PFSK-1 (cell line): Measurements from ENCODE around the gene KPNA2.
A peak's percentile ranks its signal among the peaks of the same experiment; 100 is the strongest.

Source experiments
- FOXP2 ChIP-seq: optimal IDR thresholded peaks from 2 replicates; pipeline ENCODE3; 2011; ENCODE audit warnings: borderline replicate concordance, control low read depth, inconsistent platforms; ENCODE audit not compliant: insufficient read depth; ENCODE audit errors: extremely low read length, extremely low read depth
- POLR2AphosphoS5 ChIP-seq: IDR thresholded peaks from 2 replicates; pipeline ENCODE4 v1.6.1; 2012; ENCODE audit warnings: low read depth, mild to moderate bottlenecking, control low read depth, low read length, moderate library complexity
- SIN3A ChIP-seq: IDR thresholded peaks from 2 replicates; pipeline ENCODE4 v1.6.1; 2012; ENCODE audit warnings: mild to moderate bottlenecking, low read length, moderate library complexity, borderline replicate concordance; ENCODE audit not compliant: insufficient read depth
- TAF1 ChIP-seq: IDR thresholded peaks from 2 replicates; pipeline ENCODE4 v1.6.1; 2012; ENCODE audit warnings: low read length, control low read depth, borderline replicate concordance; ENCODE audit not compliant: insufficient read depth
- TF ChIP-seq, protein P1 (sequence below), 2 experiments: IDR thresholded peaks; 2 replicates each; pipeline versions ENCODE4 v1.6.1 to v1.8.0; 2011 to 2012; ENCODE audit warnings: low read depth in 2 of 2, low read length in 2 of 2, control low read depth in 1 of 2, inconsistent platforms in 1 of 2, mild to moderate bottlenecking in 1 of 2, moderate library complexity in 1 of 2; ENCODE audit not compliant: insufficient read depth in 1 of 2

Gene KPNA2

GRCh38 chr17:68019675-68020408 lies 15.7 kb upstream of the KPNA2 start:
- TF ChIP-seq POLR2AphosphoS5 (peak; percentile 78; the same call in 1 of the 2 replicates), FOXP2 (peak; percentile 85), SIN3A (no peak), TAF1 (peak; percentile 65; the same call in 1 of the 2 replicates)
- TF ChIP-seq, protein P1, sequence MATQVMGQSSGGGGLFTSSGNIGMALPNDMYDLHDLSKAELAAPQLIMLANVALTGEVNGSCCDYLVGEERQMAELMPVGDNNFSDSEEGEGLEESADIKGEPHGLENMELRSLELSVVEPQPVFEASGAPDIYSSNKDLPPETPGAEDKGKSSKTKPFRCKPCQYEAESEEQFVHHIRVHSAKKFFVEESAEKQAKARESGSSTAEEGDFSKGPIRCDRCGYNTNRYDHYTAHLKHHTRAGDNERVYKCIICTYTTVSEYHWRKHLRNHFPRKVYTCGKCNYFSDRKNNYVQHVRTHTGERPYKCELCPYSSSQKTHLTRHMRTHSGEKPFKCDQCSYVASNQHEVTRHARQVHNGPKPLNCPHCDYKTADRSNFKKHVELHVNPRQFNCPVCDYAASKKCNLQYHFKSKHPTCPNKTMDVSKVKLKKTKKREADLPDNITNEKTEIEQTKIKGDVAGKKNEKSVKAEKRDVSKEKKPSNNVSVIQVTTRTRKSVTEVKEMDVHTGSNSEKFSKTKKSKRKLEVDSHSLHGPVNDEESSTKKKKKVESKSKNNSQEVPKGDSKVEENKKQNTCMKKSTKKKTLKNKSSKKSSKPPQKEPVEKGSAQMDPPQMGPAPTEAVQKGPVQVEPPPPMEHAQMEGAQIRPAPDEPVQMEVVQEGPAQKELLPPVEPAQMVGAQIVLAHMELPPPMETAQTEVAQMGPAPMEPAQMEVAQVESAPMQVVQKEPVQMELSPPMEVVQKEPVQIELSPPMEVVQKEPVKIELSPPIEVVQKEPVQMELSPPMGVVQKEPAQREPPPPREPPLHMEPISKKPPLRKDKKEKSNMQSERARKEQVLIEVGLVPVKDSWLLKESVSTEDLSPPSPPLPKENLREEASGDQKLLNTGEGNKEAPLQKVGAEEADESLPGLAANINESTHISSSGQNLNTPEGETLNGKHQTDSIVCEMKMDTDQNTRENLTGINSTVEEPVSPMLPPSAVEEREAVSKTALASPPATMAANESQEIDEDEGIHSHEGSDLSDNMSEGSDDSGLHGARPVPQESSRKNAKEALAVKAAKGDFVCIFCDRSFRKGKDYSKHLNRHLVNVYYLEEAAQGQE (IDR thresholded peaks at IDR 0.05; ENCODE audit: insufficient read depth in 1 of 2, low read depth in 2 of 2, low read length in 2 of 2), result 0 out of 4 replicates have a peak, but pooled peaks of 1 of the 2 experiments have one; percentile 28

DNA sequence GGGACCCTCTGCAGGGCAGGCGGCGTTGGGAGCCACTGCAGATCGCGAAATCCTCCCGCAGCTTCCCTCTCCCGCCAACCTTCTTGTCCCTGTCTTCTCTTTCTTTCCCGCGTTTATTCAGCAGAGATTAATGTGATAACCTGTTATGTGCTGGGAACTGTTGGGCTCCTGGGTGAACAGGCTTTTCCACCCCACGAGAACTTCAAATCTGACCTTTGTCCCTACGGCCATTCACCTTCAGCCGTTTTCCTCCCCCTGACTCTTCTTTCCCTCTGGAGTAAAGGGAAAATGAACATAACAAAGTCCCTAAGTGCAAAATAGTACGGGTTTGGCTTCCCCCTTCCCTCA lies 15.2 kb upstream of the KPNA2 start:
- 0 out of 2 replicates have a peak, but pooled peaks have one; percentile 7 for TF ChIP-seq POLR2AphosphoS5
- TF ChIP-seq, protein P1 (IDR thresholded peaks at IDR 0.05; ENCODE audit: insufficient read depth in 1 of 2, low read depth in 2 of 2, low read length in 2 of 2), result no peak

GRCh38 chr17:68021963-68022362 lies 13.6 kb upstream of the KPNA2 start:
- no peak for TF ChIP-seq POLR2AphosphoS5
- TF ChIP-seq SIN3A, result no peak
- TF ChIP-seq TAF1, result no peak
- TF ChIP-seq, protein P1 (IDR thresholded peaks at IDR 0.05; ENCODE audit: insufficient read depth in 1 of 2, low read depth in 2 of 2, low read length in 2 of 2), result no peak

GRCh38 chr17:68029512-68030215 lies 5.9 kb upstream of the KPNA2 start:
- TF ChIP-seq, protein P1 (IDR thresholded peaks at IDR 0.05; ENCODE audit: insufficient read depth in 1 of 2, low read depth in 2 of 2, low read length in 2 of 2), result no peak
- TF ChIP-seq SIN3A (no peak), FOXP2 (no peak), TAF1 (no peak), POLR2AphosphoS5 (no peak)
